ENCODE measurements around the gene ITGAX.

The ITGAX gene

GRCh38 chr16:31350275-31351005 lies 4.5 kb upstream of the ITGAX start:
- no peak overlapping the region for H3K4me3 ChIP-seq (ENCODE audit: low read length)
- no peak for TF ChIP-seq CTCF (IDR thresholded peaks at IDR 0.05; ENCODE audit: insufficient read depth, low read depth, low read length, missing control alignments)
- peak; percentile 9 for DNase-seq (ENCODE audit: low read depth)

- H3K4me3 ChIP-seq (ENCODE audit: low read length), result no peak overlapping the region
- no peak for DNase-seq (ENCODE audit: low read depth)
- TF ChIP-seq CTCF (IDR thresholded peaks at IDR 0.05; ENCODE audit: insufficient read depth, low read depth, low read length, missing control alignments), result no peak
These were observed 3.6 kb upstream of the ITGAX start for GRCh38 chr16:31351246-31351941.

- no peak overlapping the region for H3K4me3 ChIP-seq (ENCODE audit: low read length)
- no peak for TF ChIP-seq CTCF (IDR thresholded peaks at IDR 0.05; ENCODE audit: insufficient read depth, low read depth, low read length, missing control alignments)
- no peak for DNase-seq (ENCODE audit: low read depth)
These were observed 3.0 kb upstream of the ITGAX start for GRCh38 chr16:31351942-31352325.

- no peak for TF ChIP-seq CTCF (IDR thresholded peaks at IDR 0.05; ENCODE audit: insufficient read depth, low read depth, low read length, missing control alignments)
- H3K4me3 ChIP-seq (ENCODE audit: low read length), result no peak overlapping the region
- DNase-seq (ENCODE audit: low read depth), result no peak
These were observed 2.4 kb upstream of the ITGAX start for GRCh38 chr16:31352376-31353115.

- no peak overlapping the region for H3K4me3 ChIP-seq (ENCODE audit: low read length)
- TF ChIP-seq CTCF (IDR thresholded peaks at IDR 0.05; ENCODE audit: insufficient read depth, low read depth, low read length, missing control alignments), result no peak
- no peak for DNase-seq (ENCODE audit: low read depth)
These were observed 590 bp downstream of the ITGAX start for GRCh38 chr16:31355431-31356100.

- no peak for TF ChIP-seq CTCF (IDR thresholded peaks at IDR 0.05; ENCODE audit: insufficient read depth, low read depth, low read length, missing control alignments)
- H3K4me3 ChIP-seq (ENCODE audit: low read length), result no peak overlapping the region
- DNase-seq (ENCODE audit: low read depth), result no peak
These were observed 1.8 kb downstream of the ITGAX start for GRCh38 chr16:31356566-31357323.
